Measurements from ENCODE around the gene TVP23C.
A peak's percentile ranks its signal among the peaks of the same experiment; 100 is the strongest.
"Not testable (repeated sequence)": the region's sequence is repeated elsewhere in the genome, so short reads cannot be mapped to it uniquely, and the experiment has no call there.

Gene TVP23C

DNA sequence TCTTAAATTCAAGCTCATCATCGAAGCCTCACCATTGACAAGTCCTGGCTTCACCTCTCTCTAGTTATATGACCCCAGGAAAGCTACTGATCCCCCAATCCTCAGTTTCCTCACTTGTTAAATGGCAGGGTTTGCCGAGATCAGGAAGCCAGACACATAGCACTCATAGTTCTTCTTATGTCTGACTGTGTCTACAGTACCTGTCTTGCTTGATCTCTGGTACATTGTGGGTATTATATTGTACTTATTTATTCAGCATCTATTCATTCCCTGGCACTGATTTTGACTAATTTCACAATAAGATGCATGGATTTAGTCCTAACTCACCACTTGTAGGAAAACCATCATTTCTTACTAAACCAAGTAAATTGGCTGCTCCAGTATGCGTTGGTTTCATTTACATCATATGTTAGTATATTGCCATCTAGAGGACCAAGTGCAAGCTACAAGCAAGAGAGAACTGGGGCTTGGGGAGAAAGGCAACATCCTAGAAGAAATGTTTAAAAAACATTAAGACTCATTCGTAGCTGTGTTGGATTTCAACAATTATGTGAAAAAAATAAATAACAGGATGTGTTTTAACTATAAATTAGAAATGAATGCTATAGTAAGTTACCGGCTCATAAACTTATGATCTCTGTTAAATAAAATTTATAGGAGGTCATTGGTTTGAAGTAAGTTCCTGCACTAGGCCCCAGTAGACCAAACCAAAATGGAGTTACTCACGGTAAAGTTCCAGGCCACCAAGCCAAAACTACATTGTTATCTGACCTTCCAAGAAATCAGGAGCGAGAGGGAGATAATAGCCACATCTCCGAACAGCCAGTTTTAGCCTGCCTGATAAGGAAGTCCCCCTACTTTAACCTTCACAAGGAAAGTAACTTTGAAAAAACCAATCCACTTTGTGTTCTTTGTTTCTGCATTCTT is 36.7 kb downstream of the TVP23C start:
- peak; percentile 49 for DNase-seq (ENCODE audit: low read depth)

DNA sequence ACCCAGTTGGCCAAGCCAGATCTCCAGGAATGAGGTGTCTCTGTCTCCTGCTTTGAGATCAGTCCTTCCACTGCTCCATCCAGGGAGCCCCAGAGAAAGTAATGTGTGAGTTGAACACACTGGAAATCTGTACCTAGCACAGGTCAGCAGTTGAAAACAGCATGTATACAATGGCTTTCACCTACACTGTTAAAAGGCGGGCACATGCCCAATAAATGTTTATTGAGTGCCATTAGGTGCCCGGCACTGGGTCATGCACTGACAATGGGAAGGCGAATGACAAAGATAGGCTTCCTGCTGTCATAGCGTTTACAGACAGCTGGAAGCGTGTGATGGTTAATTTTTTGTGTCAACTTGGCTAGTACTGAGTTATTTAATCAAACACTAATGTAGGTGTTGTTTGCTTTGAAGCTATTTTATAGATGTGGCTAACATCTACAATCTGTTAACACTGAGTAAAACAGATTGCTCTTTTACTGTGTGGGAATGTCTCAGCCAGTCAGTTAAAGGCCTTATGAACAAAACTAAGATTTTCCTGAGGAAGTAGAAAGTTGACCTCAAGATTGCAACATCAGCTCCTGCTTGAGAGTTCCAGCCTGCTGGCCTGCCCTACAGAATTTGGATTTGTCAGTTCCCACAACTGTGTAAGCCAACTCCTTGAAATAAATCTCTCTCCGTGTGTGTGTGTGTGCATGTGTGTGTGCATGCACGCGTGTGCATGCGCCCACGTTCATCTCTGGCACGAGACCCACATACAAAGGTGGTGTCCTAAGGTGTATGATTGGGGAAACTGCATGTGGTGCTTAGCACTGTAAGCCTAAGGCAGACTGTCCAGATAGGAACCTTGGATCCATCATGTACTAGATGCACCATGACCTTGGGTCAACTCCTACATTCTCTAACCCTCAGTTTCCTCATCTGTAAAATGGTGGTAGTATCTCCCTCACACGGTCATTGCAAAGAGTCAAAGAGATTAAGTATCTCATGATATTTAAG is 38.0 kb downstream of the TVP23C start:
- not testable (repeated sequence) for DNase-seq (ENCODE audit: low read depth)

DNA sequence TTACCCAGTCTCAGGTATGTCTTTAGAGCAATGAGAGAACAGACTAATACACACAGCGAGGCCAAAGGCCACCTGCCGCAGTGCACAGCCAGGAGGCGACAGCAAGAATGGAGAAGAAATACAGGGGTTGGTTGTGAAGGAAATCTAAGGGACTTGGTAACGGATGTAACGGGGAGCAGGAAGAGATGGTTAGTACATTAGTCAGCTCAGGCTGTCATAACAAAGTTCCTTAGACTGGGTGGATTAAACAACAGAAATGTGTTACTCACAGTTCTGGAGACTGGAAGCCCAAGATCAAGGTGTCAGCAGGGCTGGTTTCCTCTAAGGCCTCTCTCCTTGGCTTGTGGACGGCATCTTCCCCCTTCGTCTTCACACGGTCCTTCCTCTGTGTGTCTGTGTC is 47.1 kb downstream of the TVP23C start:
- DNase-seq (ENCODE audit: low read depth) = no peak

DNA sequence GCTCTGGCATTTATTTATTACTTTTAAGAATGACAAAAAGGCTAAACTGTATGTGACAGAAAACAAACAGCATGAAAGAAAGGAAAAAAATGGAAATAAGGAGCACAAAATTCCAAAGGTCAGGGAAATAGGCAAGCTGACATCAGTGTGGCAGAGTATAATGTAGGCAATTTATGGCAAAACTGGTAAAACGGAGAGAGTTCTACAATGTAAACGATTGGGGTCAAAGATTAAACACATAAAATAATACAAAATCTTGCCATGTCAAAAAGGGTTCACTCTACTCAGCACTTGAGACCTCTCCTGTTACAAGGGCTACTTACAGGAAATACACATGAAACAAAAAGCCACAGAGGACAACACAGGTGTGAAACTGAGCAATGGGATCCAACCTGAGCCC is 48.8 kb downstream of the TVP23C start:
- no peak for DNase-seq (ENCODE audit: low read depth)

DNA sequence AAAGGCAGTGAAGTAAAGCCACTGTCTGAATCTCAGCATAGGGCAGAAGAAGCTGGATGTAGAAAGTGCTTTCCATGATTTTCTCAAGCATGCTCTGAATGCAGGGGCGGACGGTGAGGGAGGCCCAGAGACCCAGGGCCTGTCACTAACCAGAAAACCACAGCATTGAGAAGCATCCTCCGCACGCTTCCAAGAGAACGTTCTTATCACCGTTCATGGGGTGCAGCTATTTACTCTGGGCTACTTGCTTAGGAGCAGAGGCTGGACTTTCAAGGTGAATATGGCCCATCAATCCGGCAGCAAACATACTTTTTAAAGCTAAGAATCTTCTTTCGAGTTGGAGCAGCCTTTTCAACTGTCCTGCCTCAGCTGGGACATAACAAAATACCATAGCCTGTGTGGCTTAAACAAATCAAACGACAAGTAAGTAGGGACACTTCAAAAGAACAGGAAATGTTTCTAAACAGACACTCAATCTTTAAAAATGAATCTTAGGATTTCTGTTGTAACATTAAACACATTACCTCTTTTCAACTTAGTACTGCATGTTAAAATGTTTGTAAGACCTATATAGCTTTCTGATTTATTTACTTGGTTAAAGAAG is 49.3 kb downstream of the TVP23C start:
- DNase-seq (ENCODE audit: low read depth) = no peak

DNA sequence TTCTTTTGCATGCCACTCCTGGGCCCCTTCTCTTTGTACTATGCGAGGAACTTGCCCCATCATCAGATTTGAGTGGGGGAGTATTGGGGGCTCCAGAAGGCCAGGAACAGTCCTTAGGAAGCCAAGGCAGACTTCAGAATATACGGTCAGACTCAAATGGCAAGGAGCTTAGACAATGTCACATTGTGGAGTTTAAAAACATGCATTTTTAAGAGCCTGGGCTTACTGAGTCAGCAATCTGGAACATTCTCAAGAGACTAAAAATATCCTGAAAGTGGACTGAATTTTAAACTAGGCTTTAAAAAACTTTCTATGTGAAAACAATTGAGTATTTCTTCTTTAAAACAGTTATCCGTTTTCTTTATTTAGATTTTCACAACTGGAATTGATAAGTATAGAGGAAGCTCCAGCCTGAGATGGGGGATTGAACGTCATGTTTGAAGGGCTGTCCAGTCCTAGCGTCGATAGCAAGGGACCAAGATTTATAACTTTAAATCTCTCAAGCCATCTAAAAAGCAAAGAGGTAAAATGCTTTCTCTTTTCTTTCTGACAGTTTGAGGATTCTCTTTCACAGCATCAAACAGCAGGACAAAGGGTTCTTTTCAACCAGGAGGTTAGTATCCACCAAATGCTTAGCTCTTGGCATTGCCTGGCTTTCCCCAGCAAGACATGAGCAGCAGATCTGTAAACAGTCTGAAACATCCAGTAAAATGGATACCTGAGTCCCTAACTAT is 50.1 kb downstream of the TVP23C start:
- DNase-seq (ENCODE audit: low read depth) = no peak

DNA sequence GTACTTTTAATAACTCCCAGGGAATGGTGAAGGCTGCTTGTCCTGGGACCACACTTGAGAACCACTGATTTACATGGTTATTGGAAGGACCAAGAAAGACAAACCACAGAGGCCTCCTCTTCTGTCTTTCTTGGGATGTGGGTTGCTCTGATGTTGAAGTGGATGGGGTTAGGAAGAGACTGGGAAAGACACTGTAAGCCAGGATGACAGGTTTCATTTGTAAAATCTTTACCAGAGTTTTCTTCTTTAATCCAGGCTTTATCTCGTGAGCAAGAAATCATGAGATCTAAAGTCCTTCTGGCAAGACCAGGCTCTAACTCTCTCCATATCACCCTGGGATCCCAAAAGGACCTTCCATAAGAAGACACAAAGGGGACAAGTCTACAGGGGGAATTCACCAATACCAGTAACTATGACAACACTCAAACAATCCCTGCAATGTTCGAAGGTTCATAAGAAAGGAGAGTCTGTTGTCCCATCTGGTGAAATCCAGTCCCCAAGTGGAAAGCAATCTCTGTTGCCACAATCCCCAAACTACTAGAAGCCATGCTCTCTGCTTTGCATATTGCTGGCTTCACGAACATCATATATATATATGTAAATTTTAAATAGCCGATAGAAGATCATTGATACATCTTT is 51.1 kb downstream of the TVP23C start:
- DNase-seq (ENCODE audit: low read depth) = no peak

DNA sequence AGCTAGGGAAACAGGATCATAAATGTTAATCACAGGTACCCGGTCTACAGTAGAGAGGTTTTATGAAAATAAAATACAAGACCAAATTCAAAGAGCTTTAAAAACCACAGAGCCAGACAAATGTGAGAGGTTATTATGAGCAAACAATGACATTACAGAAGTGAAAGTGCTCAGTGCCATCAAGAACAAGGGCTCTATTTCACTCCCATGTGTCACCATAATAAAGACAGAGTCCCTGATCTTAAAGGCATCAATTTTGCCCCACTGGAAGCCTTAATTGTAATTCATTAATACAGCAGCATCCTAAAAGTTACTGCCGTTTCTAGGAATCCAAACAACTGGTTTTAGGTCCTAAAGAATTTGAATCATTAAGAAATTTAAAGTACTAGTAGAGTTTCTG is 52.1 kb downstream of the TVP23C start:
- no peak for DNase-seq (ENCODE audit: low read depth)

DNA sequence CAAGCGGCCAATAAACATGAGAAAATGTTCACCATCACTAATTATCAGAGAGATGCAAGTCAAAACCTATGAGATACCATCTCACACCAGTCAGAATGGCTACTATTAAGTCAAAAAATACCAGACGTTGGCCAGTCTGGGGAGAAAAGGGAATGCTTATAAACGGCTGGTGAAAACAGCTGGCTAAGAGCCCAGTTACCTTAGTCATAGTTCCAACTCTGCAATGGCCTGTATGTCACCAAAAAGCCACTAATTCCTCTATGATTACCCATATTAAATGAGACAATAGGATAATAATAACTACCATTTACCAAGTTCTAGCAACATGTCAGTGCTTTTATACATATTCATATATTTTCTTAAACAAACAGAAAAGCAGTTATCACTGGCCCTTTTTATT is 52.9 kb downstream of the TVP23C start:
- DNase-seq (ENCODE audit: low read depth) = no peak

DNA sequence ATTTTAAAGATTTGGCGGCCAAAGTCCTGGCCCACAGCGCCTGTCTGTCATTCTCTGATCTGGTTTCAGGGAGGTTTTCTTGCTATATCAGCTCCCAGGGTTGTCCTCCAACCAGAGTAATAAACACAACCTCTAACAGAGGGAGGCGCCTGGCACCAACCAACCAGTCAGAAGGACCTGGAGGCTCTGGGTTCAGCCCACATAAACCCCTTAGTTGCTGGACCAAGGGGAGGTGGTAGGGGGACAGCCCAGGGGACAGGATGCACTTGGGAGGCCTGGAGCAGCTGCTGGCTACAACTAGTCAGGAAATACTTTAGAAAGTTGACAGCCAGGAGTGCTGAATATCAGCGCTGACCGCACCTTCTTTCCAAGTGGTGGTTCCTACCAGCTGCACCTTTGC is 54.2 kb downstream of the TVP23C start:
- DNase-seq (ENCODE audit: low read depth) = no peak

DNA sequence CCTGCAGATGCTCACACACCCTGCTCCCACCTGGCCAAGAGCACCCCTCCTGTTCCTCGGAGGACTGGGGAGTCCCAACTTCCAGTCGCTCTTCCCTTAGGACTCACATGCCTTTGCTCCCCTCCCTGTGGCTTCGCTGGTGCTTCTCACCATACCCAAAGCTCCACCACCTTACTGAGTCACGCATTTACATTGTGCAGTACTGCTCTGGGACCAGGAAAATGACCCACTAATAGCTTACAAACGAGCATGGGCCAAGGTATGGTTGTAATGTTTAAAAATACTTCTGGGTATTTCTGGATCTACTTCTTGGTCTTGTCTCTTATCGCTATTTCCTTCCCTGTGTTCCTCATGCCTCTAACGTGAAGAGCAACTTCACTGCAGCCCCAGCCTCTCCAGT is 54.8 kb downstream of the TVP23C start:
- DNase-seq (ENCODE audit: low read depth) = no peak

DNA sequence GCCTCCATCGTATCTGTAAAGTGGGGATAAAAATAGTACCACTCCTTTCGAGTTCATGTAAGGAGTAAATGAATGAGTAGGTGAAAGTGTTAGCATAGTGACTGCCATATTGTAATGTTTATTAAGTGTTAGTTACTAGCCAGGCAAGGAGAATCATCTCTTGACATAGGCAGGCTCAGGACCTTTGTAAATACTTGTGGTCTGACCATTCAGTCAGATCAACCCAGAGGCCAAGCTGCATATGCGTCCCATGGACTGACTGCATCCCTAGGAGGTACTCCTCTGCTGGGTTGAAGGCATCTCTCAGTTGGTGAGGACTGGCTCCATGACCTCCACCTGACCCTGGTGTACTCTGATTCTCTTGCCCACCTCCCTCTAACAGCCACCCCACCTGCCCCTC is 55.4 kb downstream of the TVP23C start:
- no peak for DNase-seq (ENCODE audit: low read depth)

DNA sequence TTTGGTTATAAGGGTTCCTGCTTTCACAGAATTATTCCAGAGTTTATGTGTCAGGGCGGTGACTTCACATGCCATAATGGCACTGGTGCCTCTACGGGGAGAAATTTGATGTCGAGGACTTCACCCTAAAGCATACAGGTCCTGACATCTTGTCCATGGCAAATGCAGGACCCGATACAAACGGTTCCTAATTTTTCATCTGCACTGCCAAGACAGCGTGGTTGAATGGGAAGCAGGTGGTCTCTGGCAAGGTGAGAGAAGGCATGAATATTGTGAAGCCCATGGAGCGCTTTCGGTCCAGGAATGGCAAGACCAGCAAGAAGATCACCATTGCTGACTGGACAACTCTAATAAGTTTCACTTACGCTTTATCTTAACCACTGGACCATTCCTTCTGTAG is 56.3 kb downstream of the TVP23C start:
- DNase-seq (ENCODE audit: low read depth) = no peak

DNA sequence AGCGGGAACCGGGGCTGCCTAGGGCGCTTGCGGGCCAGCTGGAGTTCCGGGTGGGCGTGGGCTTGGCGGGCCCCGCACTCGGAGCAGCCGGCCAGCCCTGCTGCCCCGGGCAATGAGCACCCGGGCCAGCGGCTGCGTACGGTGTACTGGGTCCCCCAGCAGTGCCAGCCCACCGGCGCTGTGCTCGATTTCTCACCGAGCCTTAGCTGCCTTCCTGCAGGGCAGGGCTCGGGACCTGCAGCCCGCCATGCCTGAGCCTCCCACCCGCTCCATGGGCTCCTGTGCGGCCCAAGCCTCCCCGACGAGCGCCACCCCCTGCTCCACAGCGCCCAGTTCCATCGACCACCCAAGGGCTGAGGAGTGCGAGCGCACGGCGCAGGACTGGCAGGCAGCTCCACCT is 57.6 kb downstream of the TVP23C start:
- DNase-seq (ENCODE audit: low read depth) = not testable (repeated sequence)

DNA sequence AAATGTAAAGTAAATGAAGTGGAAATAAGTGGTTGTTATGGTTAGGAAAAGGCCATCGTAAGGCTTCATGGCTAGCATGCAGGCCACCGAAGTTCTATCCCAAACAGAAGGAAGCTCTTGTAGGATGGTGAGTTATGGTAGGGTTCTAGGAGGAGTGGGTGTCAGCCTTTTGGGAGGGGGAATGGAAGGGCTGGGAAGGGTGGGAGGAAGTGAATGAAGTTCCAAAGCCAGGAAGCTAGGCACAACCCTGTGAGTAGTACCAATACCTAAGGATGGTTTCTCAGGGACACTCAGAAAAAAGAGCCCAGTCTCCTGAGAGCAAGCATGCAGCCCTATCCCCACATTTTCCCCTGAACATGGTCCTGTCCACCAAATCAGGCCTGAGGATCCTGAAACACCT is 59.6 kb downstream of the TVP23C start:
- no peak for DNase-seq (ENCODE audit: low read depth)

DNA sequence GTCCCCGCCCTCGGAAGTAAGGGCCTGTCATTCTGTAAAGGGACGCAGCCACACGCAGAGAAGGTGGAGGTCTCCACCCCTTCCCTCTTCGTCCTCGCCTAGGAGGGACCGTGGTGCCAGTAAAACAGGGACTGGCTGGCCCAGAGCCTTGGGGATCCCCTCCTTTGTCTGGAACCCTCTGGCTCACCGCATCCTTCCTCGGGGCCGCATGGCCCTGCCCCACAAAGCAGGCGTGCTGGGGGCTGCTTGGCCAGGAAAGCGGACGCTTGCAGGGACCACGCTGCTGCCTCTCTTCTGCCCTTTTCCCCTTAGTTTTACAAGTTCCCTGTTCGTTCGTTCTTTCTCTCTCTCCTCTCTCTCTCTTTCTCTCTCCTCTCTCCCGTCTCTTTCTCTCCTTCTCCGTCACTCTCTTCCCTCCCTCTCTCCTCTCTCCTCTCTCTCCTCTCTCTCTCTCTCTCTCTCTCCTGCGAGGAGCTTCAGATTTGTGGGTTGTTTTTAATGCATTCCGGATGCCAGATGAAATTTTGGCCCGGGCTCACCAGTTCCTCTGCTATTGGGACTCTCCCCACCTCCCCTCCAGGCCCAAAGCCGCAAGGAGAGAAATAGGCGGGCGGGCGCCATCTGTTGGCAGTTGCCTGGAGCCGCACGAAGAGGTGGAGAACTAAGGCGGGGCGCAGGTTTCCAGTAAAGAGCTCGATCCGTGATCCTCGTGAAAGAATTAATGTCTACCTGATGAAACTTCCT is 60.7 kb downstream of the TVP23C start:
- no peak for DNase-seq (ENCODE audit: low read depth)

DNA sequence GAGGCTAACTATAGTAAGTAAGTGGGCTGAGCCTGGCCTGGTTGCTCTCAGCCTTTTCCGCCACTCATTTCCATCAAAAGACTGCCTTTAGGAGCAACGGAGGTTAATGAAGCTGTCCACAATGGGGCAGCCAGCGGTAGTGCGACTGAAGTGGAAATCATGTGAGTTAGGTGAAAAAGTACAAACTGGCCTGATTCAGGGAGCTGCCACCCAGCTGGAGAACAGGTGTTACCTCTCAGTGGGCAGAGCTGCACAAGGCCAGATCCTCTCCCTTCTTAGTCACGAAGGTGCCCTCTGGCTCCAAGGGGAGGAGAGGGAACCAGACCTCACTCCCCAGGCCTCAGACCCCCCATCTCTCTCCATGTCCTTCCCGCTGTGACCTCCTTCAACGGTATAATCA is 61.5 kb downstream of the TVP23C start:
- no peak for DNase-seq (ENCODE audit: low read depth)

DNA sequence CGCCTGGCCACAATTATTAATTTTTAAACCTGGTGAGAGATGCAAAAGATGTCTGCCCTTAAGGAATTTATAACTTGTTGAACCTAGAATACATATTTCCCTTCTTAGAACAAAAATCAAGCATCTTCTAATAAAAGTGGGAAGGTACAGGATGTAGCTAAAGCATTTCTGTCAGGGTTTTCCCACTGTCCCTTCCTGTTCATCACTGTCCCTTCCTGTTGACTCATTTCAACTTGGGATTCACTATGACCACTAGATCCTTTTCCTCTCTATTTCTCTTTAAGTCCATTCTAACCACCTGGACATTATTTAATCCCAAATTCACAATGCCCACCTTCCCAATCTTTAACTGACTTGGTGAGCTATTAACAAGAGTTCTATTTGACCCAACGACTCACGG is 62.0 kb downstream of the TVP23C start:
- no peak for DNase-seq (ENCODE audit: low read depth)

DNA sequence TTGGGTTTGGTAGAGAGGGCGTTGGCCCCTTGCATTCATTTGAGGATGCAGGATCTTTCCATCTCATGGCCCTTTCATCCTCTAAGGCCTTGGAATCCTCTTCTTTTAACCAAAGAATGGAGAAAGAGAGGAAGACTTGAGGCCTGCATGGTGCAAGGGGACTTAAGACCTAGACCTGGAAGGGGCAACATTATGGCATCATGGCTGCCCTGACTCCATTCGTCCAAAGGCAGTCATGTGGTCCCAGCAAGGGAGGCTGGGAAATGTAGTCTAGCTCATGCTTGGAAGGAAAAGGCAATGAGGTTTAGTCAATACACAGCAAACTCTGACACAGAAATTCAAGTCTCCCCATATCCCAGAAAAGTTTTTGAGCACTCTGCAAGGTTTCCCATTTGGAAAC is 65.2 kb downstream of the TVP23C start:
- no peak for DNase-seq (ENCODE audit: low read depth)

All from non-pigmented ciliary epithelial cell (primary cell).